Cardiac muscle cell (in vitro differentiated cells and primary cell): ENCODE data around the gene MAPK12. TPM values are rescaled to one million over a fixed set of nuclear protein-coding genes. Genes with fewer than 3 reads are reported as not detected.

Experiments used
- DNase-seq, 2 donors: peaks; one replicate each; pipeline versions ENCODE4 v3.0.0 to v3.0.0-alpha.2; 2010 to 2017; ENCODE audit warnings: low read depth in 1 of 2, low spot score in 1 of 2
- H3K27ac ChIP-seq: fragments of 200-600 bp; sonication (generic); 2 replicates; pipeline ENCODE4 v1.5.1; 2016
- H3K27me3 ChIP-seq: fragments of 200-600 bp; sonication (generic); 2 replicates; pipeline ENCODE4 v1.6.0; 2016; ENCODE audit warnings: control low read depth
- H3K36me3 ChIP-seq: fragments of 200-600 bp; sonication (generic); 2 replicates; pipeline ENCODE4 v1.5.1; 2016; ENCODE audit warnings: control low read depth
- H3K4me1 ChIP-seq: fragments of 200-600 bp; sonication (generic); 2 replicates; pipeline ENCODE4 v1.8.1; 2017; ENCODE audit warnings: low read depth, mild to moderate bottlenecking, mixed run types
- H3K4me3 ChIP-seq: fragments of 200-600 bp; sonication (generic); 2 replicates; pipeline ENCODE4 v1.5.1; 2016; ENCODE audit warnings: mild to moderate bottlenecking
- H3K9me3 ChIP-seq: fragments of 200-600 bp; sonication (generic); 2 replicates; pipeline ENCODE4 v1.5.1; 2017; ENCODE audit warnings: low read depth, mild to moderate bottlenecking, control low read depth
- CTCF ChIP-seq: IDR thresholded peaks from 2 replicates; pipeline ENCODE4 v1.5.1; 2012; ENCODE audit warnings: low read depth, mild to moderate bottlenecking, low read length
- polyA plus RNA-seq: library from polyadenylated mRNA; unstranded; fragments of >200 nt; fragmentation: Nextera tagmentation; extraction: Ambion mirVana; gene quantifications from 2 replicates; pipeline ENCODE4 v1.2.1, GENCODE V29; 2016
- total RNA-seq: library from RNA; depleted of rRNA; stranded (reverse); fragments of >200 nt; gene quantifications from 2 replicates; pipeline ENCODE4 v1.2.3, GENCODE V29; 2016

The MAPK12 gene
- total and polyA plus RNA-seq, 2 experiments from 2014 or later = 45.5 to 67.1 TPM

- DNase-seq = no peak
- Histone ChIP-seq H3K36me3 (no peaks in the 10 kb centered on the region), H3K27me3 (peaks cover 52% of the 10 kb centered on the region), H3K4me3 (no peak overlapping the region), H3K4me1 (no peaks in the 10 kb centered on the region), H3K9me3 (no peaks in the 10 kb centered on the region), H3K27ac (no peak overlapping the region)
- no peak for TF ChIP-seq CTCF
These were observed 3.6 kb upstream of the MAPK12 start for GRCh38 chr22:50264946-50265669.

- no peak overlapping the region for H3K27ac ChIP-seq
- peaks cover 44% of the 10 kb centered on the region for H3K27me3 ChIP-seq
- H3K9me3 ChIP-seq = no peaks in the 10 kb centered on the region
- no peaks in the 10 kb centered on the region for H3K4me1 ChIP-seq
- DNase-seq = no peak
- no peaks in the 10 kb centered on the region for H3K36me3 ChIP-seq
- no peak overlapping the region for H3K4me3 ChIP-seq
- no peak for TF ChIP-seq CTCF
These were observed 2.7 kb upstream of the MAPK12 start for GRCh38 chr22:50264104-50264745.

GRCh38 chr22:50262973-50263617, 1.6 kb upstream of the MAPK12 start:
- TF ChIP-seq CTCF = no peak

GRCh38 chr22:50262460-50262911, 1.0 kb upstream of the MAPK12 start:
- no peak for DNase-seq
- TF ChIP-seq CTCF = no peak
- Histone ChIP-seq H3K27me3 (peaks cover 26% of the 10 kb centered on the region), H3K36me3 (no peaks in the 10 kb centered on the region), H3K4me1 (no peaks in the 10 kb centered on the region), H3K9me3 (no peaks in the 10 kb centered on the region), H3K27ac (no peak overlapping the region), H3K4me3 (no peak overlapping the region)

More at GRCh38 chr22:50262973-50263617, 1.6 kb upstream of the MAPK12 start:
- Histone ChIP-seq H3K9me3 (no peaks in the 10 kb centered on the region), H3K4me3 (no peak overlapping the region), H3K4me1 (no peaks in the 10 kb centered on the region), H3K27ac (no peak overlapping the region), H3K27me3 (peaks cover 32% of the 10 kb centered on the region), H3K36me3 (no peaks in the 10 kb centered on the region)
- DNase-seq = no peak

GRCh38 chr22:50260801-50261614, 475 bp downstream of the MAPK12 start:
- no peak for TF ChIP-seq CTCF
- peak; percentile 75 to 76 for DNase-seq
- Histone ChIP-seq H3K9me3 (no peaks in the 10 kb centered on the region), H3K27ac (no peak overlapping the region), H3K27me3 (peaks cover 11% of the 10 kb centered on the region), H3K36me3 (no peaks in the 10 kb centered on the region), H3K4me1 (no peaks in the 10 kb centered on the region), H3K4me3 (peak overlapping the region; percentile 50)
